Osteoblast (primary cell): ENCODE data around the gene CDH11. TPM values are rescaled to one million over a fixed set of nuclear protein-coding genes. Genes with fewer than 3 reads are reported as not detected.

Source experiments
- DNase-seq: peaks from one replicate; pipeline ENCODE4 v3.0.0; 2011; ENCODE audit warnings: low spot score, mixed read lengths; ENCODE audit not compliant: insufficient read length; ENCODE audit errors: missing footprints
- H2AFZ ChIP-seq: 2 replicates; pipeline ENCODE4 v1.6.0; 2011; ENCODE audit warnings: mild to moderate bottlenecking, low read length
- H3K27ac ChIP-seq: 2 replicates; pipeline ENCODE4 v1.5.1; 2011; ENCODE audit warnings: mild to moderate bottlenecking, low read depth, low read length, moderate library complexity
- H3K27me3 ChIP-seq: 2 replicates; pipeline ENCODE4 v1.6.0; 2012; ENCODE audit warnings: mild to moderate bottlenecking, control low read depth, inconsistent platforms, low read length, moderate library complexity; ENCODE audit not compliant: insufficient read depth
- H3K36me3 ChIP-seq: 2 replicates; pipeline ENCODE4 v1.5.1; 2011; ENCODE audit warnings: mild to moderate bottlenecking, low read length, control low read depth, moderate library complexity; ENCODE audit not compliant: insufficient read depth
- H3K4me1 ChIP-seq: 2 replicates; pipeline ENCODE4 v1.5.1; 2011; ENCODE audit warnings: mild to moderate bottlenecking, low read length, control low read depth, moderate library complexity; ENCODE audit not compliant: insufficient read depth
- H3K4me2 ChIP-seq: 2 replicates; pipeline ENCODE4 v1.6.0; 2011; ENCODE audit warnings: mild to moderate bottlenecking, low read length; ENCODE audit not compliant: insufficient read depth
- H3K4me3 ChIP-seq: fragments of 200-600 bp; sonication (generic); 3 replicates; pipeline ENCODE4 v1.5.1; 2012; ENCODE audit warnings: mild to moderate bottlenecking, low read length, inconsistent platforms; ENCODE audit not compliant: insufficient read depth
- H3K79me2 ChIP-seq: 2 replicates; pipeline ENCODE4 v1.6.0; 2012; ENCODE audit warnings: mild to moderate bottlenecking, low read length, control low read depth, inconsistent platforms; ENCODE audit not compliant: insufficient read depth
- H3K9me3 ChIP-seq: 2 replicates; pipeline ENCODE4 v1.5.1; 2011; ENCODE audit warnings: low read depth, low read length, control low read depth
- H4K20me1 ChIP-seq: 2 replicates; pipeline ENCODE4 v1.6.0; 2012; ENCODE audit warnings: mild to moderate bottlenecking, low read length, control low read depth; ENCODE audit not compliant: insufficient read depth
- total RNA-seq: library from RNA; depleted of rRNA; stranded (reverse); fragments of >200 nt; gene quantifications from 2 replicates; pipeline ENCODE4 v1.2.3, GENCODE V29; 2012
- TF ChIP-seq, protein P1 (sequence below): IDR thresholded peaks from 2 replicates; pipeline ENCODE4 v1.5.1; 2011; ENCODE audit warnings: mild to moderate bottlenecking, low read depth, low read length, moderate library complexity; ENCODE audit errors: extremely low read depth

Gene CDH11
- total RNA-seq, 1 donor = 1,116 TPM

DNA sequence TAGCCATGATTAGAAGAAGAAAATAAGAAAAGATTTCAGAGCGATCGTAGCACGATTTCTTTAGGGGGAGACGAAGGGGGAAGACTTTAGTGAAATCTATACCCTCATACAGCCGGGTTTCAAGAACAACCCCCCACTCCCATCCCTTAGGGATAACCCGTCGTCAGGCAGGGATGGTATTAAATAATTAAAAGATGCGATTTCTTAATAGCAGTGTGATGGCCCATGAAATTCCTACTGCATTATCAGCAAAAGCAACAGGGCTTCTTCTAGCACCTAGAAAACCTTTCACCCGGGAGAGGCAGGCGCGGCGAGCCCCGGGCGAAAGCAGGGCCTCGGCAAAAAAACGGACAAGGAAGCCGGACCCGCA lies 1.4 kb downstream of the CDH11 start:
- TF ChIP-seq, protein P1, sequence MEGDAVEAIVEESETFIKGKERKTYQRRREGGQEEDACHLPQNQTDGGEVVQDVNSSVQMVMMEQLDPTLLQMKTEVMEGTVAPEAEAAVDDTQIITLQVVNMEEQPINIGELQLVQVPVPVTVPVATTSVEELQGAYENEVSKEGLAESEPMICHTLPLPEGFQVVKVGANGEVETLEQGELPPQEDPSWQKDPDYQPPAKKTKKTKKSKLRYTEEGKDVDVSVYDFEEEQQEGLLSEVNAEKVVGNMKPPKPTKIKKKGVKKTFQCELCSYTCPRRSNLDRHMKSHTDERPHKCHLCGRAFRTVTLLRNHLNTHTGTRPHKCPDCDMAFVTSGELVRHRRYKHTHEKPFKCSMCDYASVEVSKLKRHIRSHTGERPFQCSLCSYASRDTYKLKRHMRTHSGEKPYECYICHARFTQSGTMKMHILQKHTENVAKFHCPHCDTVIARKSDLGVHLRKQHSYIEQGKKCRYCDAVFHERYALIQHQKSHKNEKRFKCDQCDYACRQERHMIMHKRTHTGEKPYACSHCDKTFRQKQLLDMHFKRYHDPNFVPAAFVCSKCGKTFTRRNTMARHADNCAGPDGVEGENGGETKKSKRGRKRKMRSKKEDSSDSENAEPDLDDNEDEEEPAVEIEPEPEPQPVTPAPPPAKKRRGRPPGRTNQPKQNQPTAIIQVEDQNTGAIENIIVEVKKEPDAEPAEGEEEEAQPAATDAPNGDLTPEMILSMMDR = no peak
- H2AFZ ChIP-seq = no peak overlapping the region
- H4K20me1 ChIP-seq = peaks cover 52% of the 10 kb centered on the region
- DNase-seq = peak; percentile 27
- H3K27me3 ChIP-seq = no peaks in the 10 kb centered on the region
- peaks cover 57% of the 10 kb centered on the region for H3K4me1 ChIP-seq
- no peaks in the 10 kb centered on the region for H3K9me3 ChIP-seq
- peak overlapping the region; percentile 83 for H3K4me2 ChIP-seq
- peak overlapping the region; percentile 89 for H3K27ac ChIP-seq
- peak overlapping the region; percentile 95 for H3K4me3 ChIP-seq
- peaks cover 84% of the 10 kb centered on the region for H3K79me2 ChIP-seq
- peaks cover 11% of the 10 kb centered on the region for H3K36me3 ChIP-seq

DNA sequence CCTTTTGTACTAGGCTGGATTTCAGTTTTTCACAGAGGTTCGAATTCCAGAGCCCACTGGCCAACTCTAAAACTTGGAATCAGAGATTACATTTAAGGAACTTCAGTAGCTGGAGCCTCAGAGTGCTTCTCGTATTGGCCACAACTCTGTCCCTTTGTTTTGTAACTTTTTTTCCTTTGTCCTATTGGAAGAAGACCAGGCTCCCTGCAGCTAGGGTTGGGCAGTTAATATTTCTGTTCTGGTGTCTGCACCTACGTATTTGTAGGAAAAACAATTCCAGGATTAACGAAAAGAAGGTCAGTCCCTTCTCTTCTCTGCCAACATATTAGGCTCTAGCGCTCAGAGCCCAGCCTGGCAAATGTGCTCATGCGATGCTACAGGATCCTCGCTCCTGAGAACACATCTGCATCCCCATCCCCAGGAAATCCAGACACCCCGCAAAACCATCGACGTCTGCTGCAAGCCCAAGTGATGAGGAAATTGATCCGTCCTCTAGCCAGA lies 1.9 kb downstream of the CDH11 start:
- H3K4me2 ChIP-seq = peak overlapping the region; percentile 83
- DNase-seq = peak; percentile 67
- peak overlapping the region; percentile 89 for H3K27ac ChIP-seq
- TF ChIP-seq, protein P1 = no peak
- peak overlapping the region; percentile 95 for H3K4me3 ChIP-seq
- no peaks in the 10 kb centered on the region for H3K9me3 ChIP-seq
- H3K27me3 ChIP-seq = no peaks in the 10 kb centered on the region
- H4K20me1 ChIP-seq = peaks cover 57% of the 10 kb centered on the region
- H3K36me3 ChIP-seq = peaks cover 16% of the 10 kb centered on the region
- H2AFZ ChIP-seq = no peak overlapping the region
- H3K4me1 ChIP-seq = peaks cover 56% of the 10 kb centered on the region
- peaks cover 89% of the 10 kb centered on the region for H3K79me2 ChIP-seq

DNA sequence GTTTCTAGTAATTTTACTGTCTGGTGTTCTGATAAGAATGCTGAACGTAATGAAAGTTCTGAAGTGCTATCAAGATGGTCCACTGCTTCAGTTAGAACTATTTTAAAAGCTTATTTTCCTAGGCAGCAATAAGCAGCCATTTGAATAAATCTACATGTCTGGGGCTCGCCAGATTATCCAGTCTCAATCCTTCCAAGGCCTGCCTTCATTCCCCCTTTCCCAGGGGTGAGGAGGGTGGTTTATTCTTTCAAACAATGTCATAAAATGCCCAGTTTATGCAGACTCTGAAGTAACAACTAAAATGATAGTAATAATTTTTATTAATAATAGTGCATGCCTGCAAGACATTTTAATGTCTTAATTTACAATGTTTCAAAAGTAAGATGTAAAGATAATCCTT lies 2.4 kb downstream of the CDH11 start:
- TF ChIP-seq, protein P1 = no peak
- peaks cover 21% of the 10 kb centered on the region for H3K36me3 ChIP-seq
- peak; percentile 30 for DNase-seq
- H3K4me1 ChIP-seq = peaks cover 56% of the 10 kb centered on the region
- H3K27me3 ChIP-seq = no peaks in the 10 kb centered on the region
- H3K9me3 ChIP-seq = no peaks in the 10 kb centered on the region
- H3K27ac ChIP-seq = peak overlapping the region; percentile 89
- H2AFZ ChIP-seq = no peak overlapping the region
- H3K4me3 ChIP-seq = peak overlapping the region; percentile 95
- H3K79me2 ChIP-seq = peaks cover 91% of the 10 kb centered on the region
- peaks cover 62% of the 10 kb centered on the region for H4K20me1 ChIP-seq
- peak overlapping the region; percentile 83 for H3K4me2 ChIP-seq

DNA sequence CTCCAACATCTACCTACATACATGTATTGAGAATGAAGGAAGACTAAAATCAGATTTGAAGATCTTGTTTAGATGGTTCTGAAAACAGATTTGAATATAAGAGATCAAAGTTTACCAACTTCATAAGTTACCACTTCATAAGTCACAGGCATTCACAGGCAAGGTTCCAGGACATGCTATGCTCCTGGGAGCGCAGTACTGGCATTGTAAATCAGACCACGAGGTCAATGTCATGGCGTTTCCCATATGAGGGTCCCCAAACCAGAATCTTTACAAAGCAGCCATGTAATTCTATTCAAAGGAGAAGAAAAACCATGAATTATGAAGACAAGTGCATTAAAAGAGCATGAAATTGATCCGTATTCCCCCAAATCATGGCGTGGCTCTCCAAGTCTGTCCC lies 3.0 kb downstream of the CDH11 start:
- no peak for DNase-seq
- H3K79me2 ChIP-seq = peaks cover 91% of the 10 kb centered on the region
- H3K4me3 ChIP-seq = peak overlapping the region; percentile 95
- H2AFZ ChIP-seq = no peak overlapping the region
- peaks cover 50% of the 10 kb centered on the region for H3K4me1 ChIP-seq
- peak overlapping the region; percentile 83 for H3K4me2 ChIP-seq
- H3K36me3 ChIP-seq = peaks cover 26% of the 10 kb centered on the region
- TF ChIP-seq, protein P1 = no peak
- peaks cover 68% of the 10 kb centered on the region for H4K20me1 ChIP-seq
- no peaks in the 10 kb centered on the region for H3K27me3 ChIP-seq
- no peaks in the 10 kb centered on the region for H3K9me3 ChIP-seq
- H3K27ac ChIP-seq = peak overlapping the region; percentile 89
